ENCODE results near the gene SPATA21. TPM values are rescaled to one million over a fixed set of nuclear protein-coding genes. Genes with fewer than 3 reads are reported as not detected.
A peak's percentile ranks its signal among the peaks of the same experiment; 100 is the strongest.

Gene SPATA21
- total RNA-seq, 1 experiment from 2014 or later, result not detected

GRCh38 chr1:16440470-16441281, 3.5 kb upstream of the SPATA21 start, which contains the start of gene NECAP2:
TSS of gene NECAP2 (plus strand) at chr1:16440724. CDS start at chr1:16440762, 38 bp downstream.
- no peak within 1 kb of the TSS for H2BK15ac ChIP-seq (ENCODE audit: low read depth, low read length)
- peaks cover 9 to 22% (median 18%) of the 10 kb centered on the region in 3 experiments; a peak in 5 of 7 replicates for H3K36me3 Mint-ChIP-seq (ENCODE audit: insufficient read depth in 1 of 3, low read depth in 3 of 3)
- peak; percentile 94 for TF ChIP-seq CTCF (conservative IDR thresholded peaks at IDR 0.05)
- H3K9ac ChIP-seq (ENCODE audit: extremely low read depth, insufficient read length, low read length), result peak within 1 kb of the TSS; percentile 53
- no peak within 1 kb of the TSS for H3K4ac ChIP-seq (ENCODE audit: low read depth, low read length)
- H3K79me2 ChIP-seq (ENCODE audit: insufficient read depth, low read length), result peaks cover 2% of the 10 kb centered on the region
- no peak within 1 kb of the TSS for H4K8ac ChIP-seq (replicated peaks; ENCODE audit: insufficient read length, low read depth, low read length)
- H3K18ac ChIP-seq (ENCODE audit: insufficient read length, low read depth, low read length), result peak within 1 kb of the TSS; percentile 22
- no peak within 1 kb of the TSS for H3K23ac ChIP-seq (ENCODE audit: insufficient read length, low read depth, low read length)
- H3K27me3 ChIP-seq (ENCODE audit: insufficient read depth, low read length), result no peaks in the 10 kb centered on the region
- H2BK5ac ChIP-seq (ENCODE audit: insufficient read length, low read length), result no peak within 1 kb of the TSS
- no peak within 1 kb of the TSS for H3T11ph ChIP-seq (ENCODE audit: low read length)
- peak within 1 kb of the TSS; percentile 92 for H3K4me2 ChIP-seq (ENCODE audit: insufficient read depth, insufficient read length, low read length)
- no peak within 1 kb of the TSS for H3K56ac ChIP-seq (ENCODE audit: insufficient read length, low read depth, low read length)
- no peak within 1 kb of the TSS for H4K5ac ChIP-seq (ENCODE audit: insufficient read length, low read depth, low read length)
- peak within 1 kb of the TSS; percentile 89 to 96 for H3K4me3 Mint-ChIP-seq
- H4K20me1 ChIP-seq (ENCODE audit: control insufficient read depth, insufficient read depth, insufficient read length), result no peaks in the 10 kb centered on the region
- no peaks in the 10 kb centered on the region for H3K9me3 ChIP-seq (ENCODE audit: control insufficient read depth, low read depth, low read length)
- no peak within 1 kb of the TSS for H4K91ac ChIP-seq (ENCODE audit: insufficient read length, low read depth, low read length)
- H3K9me3 Mint-ChIP-seq, result no peaks in the 10 kb centered on the region
- no peak within 1 kb of the TSS for H2BK12ac ChIP-seq (ENCODE audit: insufficient read length, low read depth, low read length)
- no peak within 1 kb of the TSS for H3K27ac ChIP-seq (ENCODE audit: insufficient read length, low read depth, low read length)
- peaks cover 15% of the 10 kb centered on the region for H3K27me3 Mint-ChIP-seq (ENCODE audit: low read depth)
- no CpG with 5 or more reads among the region's 68 CpGs for WGBS (ENCODE audit: extremely low coverage, insufficient read length, low lambda C conversion rate)
- H2BK20ac ChIP-seq (ENCODE audit: low read depth, low read length, poor library complexity, severe bottlenecking), result no peak within 1 kb of the TSS
- no peak within 1 kb of the TSS for H2AK5ac ChIP-seq (ENCODE audit: insufficient read length, low read length)
- H2AFZ ChIP-seq (ENCODE audit: low read length), result no peak within 1 kb of the TSS
- no peaks in the 10 kb centered on the region for H3K79me1 ChIP-seq (ENCODE audit: insufficient read depth, low read depth, low read length, poor library complexity, severe bottlenecking)
- peak; percentile 97 for DNase-seq
- no peak within 1 kb of the TSS for H2BK120ac ChIP-seq (ENCODE audit: low read depth, low read length, poor library complexity, severe bottlenecking)
- H3K4me1 ChIP-seq (ENCODE audit: insufficient read depth, low read length), result no peaks in the 10 kb centered on the region
- H3K23me2 ChIP-seq (ENCODE audit: insufficient read length, low read depth, low read length, poor library complexity, severe bottlenecking), result peaks cover 6% of the 10 kb centered on the region
- peaks cover 5 to 10% of the 10 kb centered on the region in 2 experiments for H3K4me1 Mint-ChIP-seq
- H3K27ac Mint-ChIP-seq, result peak within 1 kb of the TSS; percentile 70 to 96 (median 82)
- H3K14ac ChIP-seq (ENCODE audit: insufficient read depth, low read length), result peak within 1 kb of the TSS; percentile 44
